Measurements from ENCODE around the gene OLFML2A.
"Not testable (repeated sequence)": the region's sequence is repeated elsewhere in the genome, so short reads cannot be mapped to it uniquely, and the experiment has no call there.

Gene OLFML2A

GRCh38 chr9:124828489-124829333 is 51.8 kb downstream of the OLFML2A start:
- DNase-seq (ENCODE audit: low read depth), result no peak

- DNase-seq (ENCODE audit: low read depth), result no peak
These were observed 52.4 kb downstream of the OLFML2A start for GRCh38 chr9:124829334-124829669.

DNA sequence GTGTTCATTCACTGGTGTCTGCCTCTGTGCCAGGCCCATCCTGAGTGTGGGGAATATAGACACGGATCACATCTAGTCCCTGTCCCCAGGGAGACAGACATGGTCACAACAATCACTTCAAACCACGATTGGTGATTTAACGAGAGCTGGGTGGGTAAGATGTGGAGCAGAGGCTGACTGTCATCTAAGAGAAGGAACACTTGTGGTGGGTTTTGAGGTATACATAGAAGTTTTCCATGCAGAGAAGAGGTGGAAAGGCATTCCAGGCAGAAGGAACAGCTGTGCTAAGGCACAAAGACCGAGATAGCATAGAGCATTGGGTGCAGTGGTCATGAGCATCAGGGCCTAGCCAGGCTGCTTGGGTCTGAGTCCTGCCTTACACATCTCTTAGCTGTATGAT is 53.7 kb downstream of the OLFML2A start:
- DNase-seq (ENCODE audit: low read depth), result no peak

GRCh38 chr9:124831642-124832364 is 54.9 kb downstream of the OLFML2A start:
- no peak for DNase-seq (ENCODE audit: low read depth)

- peak; percentile 51 for DNase-seq (ENCODE audit: low read depth)
These were observed 57.7 kb downstream of the OLFML2A start for GRCh38 chr9:124834591-124834990.

GRCh38 chr9:124835026-124835557 is 58.2 kb downstream of the OLFML2A start:
- no peak for DNase-seq (ENCODE audit: low read depth)

GRCh38 chr9:124838132-124838531 is 61.2 kb downstream of the OLFML2A start:
- DNase-seq (ENCODE audit: low read depth), result not testable (repeated sequence)

GRCh38 chr9:124838567-124839275 is 61.8 kb downstream of the OLFML2A start:
- DNase-seq (ENCODE audit: low read depth), result not testable (repeated sequence)

DNA sequence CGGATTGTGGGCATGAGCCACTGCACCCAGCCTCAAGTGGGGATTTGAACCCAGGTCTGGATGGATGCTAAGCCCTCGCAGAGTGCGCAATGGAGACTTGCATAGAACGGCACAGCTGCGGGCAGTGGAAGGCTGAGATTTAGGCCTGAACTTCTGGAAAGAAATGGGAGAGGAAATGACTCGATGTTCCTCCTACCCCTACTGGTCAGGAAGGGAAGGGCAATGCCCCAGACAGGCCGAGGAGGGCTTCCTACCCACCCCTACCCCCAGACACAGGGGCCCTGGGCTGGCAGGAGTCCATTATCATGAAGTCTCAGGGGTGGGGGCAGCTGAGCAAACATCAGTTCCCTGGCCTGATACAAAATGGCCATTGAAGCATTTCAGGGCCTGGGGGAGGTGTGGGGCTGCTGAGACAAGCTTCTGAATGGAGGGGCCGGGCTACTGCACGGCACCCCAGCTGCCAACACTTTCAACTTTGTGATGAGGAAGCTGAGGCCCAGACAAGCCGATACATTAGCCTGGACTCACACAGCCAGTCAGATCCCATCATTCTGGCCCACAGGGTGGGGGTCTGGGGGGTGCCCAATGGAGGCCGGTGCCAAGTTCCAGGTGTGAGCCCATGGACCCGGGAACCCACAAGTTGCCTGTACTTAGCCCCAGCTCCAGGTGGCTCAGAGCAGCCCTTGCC is 62.8 kb downstream of the OLFML2A start:
- DNase-seq (ENCODE audit: low read depth), result no peak

DNA sequence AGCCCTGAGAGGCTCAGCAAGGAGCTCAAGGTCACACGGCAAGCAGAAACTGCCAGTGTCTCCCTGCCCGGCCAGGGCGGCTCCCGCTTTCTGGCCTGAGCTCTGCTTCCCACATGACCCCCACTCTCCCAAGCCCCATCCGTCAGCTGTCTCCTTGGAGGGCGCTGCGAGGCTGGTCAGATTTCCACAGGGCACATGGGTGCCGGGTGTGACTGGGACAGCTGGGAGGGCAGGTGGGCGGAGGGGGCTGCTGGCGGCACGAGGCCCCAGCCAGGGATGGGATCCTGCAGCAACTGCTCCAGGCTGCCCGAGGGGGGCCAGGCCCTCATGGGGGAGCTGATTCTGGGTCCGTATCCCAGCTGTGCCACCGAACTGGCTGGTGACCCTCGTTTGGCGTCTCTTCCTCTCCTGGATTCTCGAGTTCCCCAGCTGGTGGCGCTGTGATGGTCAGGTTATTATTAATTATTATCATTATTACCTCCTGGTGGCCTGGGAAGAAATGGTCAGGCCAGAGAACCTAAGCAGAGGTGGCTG is 63.4 kb downstream of the OLFML2A start:
- no peak for DNase-seq (ENCODE audit: low read depth)

- no peak for DNase-seq (ENCODE audit: low read depth)
These were observed 64.3 kb downstream of the OLFML2A start for GRCh38 chr9:124841075-124841821.

DNA sequence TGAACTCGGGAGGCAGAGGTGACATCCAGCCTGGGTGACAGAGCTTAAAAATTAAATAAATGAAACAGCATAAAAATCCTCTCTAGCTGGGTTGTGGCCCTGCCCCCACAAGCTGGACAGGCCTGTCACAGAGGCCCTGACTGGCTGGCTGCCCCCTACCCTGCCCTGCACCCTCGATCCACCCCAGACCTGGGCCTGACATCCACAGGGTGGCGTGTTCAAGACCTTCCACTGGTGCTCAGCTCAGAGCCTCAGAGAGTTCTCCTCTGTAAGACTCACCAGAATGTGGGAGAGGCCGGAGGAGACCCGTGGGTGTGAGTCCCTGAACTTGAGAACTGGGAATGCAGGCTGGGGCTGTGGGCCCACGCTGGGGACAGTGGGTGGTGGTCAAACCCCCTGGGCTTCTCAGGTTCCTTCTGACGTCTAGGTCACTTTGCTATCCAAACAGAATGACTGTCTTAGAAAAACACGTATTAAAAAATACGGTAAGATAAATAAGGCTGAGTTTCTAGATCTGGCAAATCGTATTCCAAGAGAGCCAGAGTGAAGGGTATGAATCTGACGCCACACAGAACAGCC is 66.6 kb downstream of the OLFML2A start:
- no peak for DNase-seq (ENCODE audit: low read depth)

DNA sequence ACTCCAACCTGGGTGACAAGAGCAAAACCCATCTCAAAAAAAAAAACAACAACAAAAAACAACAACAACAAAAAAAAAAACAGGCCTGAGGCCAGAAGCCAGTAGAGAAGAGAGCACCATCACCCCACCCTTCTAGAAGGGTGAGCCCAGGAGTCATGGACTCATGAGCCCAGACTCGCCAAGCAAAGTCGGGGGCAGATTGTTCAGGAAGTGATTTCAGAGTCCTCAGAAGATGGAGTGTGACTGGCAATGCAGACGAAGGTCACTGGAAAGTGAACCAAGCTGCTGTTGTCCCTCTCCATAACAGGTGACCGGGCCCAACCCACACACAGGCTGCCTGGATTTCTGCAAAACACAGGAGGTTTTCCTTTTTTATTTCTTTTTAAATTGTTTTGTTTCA is 67.4 kb downstream of the OLFML2A start:
- no peak for DNase-seq (ENCODE audit: low read depth)

DNA sequence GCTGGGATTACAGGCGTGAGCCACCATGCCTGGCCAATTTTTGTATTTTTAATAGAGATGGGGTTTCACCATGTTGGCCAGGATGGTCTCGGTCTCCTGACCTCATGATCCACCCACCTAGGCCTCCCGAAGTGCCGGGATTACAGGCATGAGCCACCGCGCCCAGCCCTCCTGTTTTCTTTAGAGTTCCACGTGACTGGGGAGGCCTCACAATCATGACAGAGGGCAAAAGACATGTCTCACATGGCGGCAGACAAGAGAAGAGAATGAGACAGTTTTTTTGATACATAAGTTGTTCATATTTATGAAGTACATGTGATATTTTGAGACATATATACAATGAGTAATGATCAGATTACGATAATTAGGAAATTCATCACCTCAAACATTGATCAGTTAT is 69.5 kb downstream of the OLFML2A start:
- not testable (repeated sequence) for DNase-seq (ENCODE audit: low read depth)

DNA sequence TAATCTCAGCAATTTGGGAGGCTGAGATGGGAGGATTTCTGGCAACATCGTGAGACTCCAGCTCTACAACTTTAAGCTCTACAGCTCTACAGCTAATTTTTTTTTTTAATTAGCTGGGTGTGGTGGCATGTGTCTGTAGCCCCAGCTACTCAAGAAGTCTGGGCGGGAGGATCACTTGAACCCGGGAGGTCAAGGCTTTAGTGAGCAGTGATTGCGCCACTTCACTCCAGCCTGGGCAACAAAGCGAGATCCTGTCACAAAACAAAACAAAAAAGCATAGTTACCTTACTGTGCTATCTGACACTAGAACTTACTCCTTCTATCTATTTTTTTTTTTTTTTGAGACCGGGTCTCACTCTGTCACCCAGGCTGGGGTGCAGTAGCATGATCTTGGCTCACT is 70.0 kb downstream of the OLFML2A start:
- no peak for DNase-seq (ENCODE audit: low read depth)

- DNase-seq (ENCODE audit: low read depth), result no peak
These were observed 72.9 kb downstream of the OLFML2A start for GRCh38 chr9:124849801-124850200.

GRCh38 chr9:124852121-124852828 is 75.3 kb downstream of the OLFML2A start:
- no peak for DNase-seq (ENCODE audit: low read depth)

- no peak for DNase-seq (ENCODE audit: low read depth)
These were observed 76.0 kb downstream of the OLFML2A start, which contains the start of gene WDR38 for GRCh38 chr9:124852829-124853531. TSS of gene WDR38 (plus strand) at chr9:124853460. CDS start at chr9:124853532, 72 bp downstream.

DNA sequence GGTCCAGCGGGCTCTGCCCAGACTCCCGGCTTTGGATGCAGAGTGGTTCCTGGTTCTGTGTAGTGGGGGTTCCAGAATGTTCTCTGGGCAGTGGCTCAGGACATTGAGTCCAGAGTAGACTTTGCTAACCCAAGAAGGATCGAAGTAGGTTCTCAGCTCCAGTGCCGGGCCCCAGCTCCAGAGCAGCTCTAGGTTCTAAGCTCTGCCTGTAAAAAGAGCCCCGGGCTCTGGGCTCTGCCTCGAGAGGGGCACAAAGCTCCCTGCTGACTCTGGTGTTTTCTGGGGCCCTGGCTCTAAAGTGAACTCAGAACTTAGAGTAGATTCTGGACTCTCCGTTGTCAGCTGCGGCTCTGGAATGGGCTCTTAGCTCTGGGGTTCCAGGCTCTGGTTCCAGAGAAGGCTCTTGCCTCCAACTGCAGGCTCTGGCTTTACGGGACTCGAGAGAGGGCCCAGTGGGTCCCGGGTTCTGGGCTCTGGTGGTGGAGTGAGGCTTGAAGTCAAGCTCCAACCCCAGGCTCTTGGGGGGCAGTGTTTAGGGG is 76.7 kb downstream of the OLFML2A start:
- no peak for DNase-seq (ENCODE audit: low read depth)

Measured in stromal cell of bone marrow (primary cell).